IPS-15b (cell line): Measurements from ENCODE around the gene PIK3R1.
A peak's percentile ranks its signal among the peaks of the same experiment; 100 is the strongest.
"Not testable (repeated sequence)": the region's sequence is repeated elsewhere in the genome, so short reads cannot be mapped to it uniquely, and the experiment has no call there.

Source experiments
- H3K27me3 ChIP-seq: one replicate; pipeline ENCODE4 v1.6.1; 2013; ENCODE audit warnings: low read length; ENCODE audit not compliant: control insufficient read depth, insufficient read depth
- H3K36me3 ChIP-seq: one replicate; pipeline ENCODE4 v1.6.1; 2013; ENCODE audit warnings: low read length; ENCODE audit not compliant: control insufficient read depth, insufficient read depth
- H3K4me1 ChIP-seq: one replicate; pipeline ENCODE4 v1.6.1; 2013; ENCODE audit warnings: mild to moderate bottlenecking, low read length; ENCODE audit not compliant: control insufficient read depth, insufficient read depth
- H3K4me3 ChIP-seq: one replicate; pipeline ENCODE4 v1.5.1; 2013; ENCODE audit warnings: low read depth, low read length
- H3K9ac ChIP-seq: one replicate; pipeline ENCODE4 v1.6.1; 2013; ENCODE audit warnings: low read depth, mild to moderate bottlenecking, low read length
- H3K9me3 ChIP-seq: one replicate; pipeline ENCODE4 v1.6.1; 2013; ENCODE audit warnings: mild to moderate bottlenecking, low read length; ENCODE audit not compliant: control insufficient read depth, insufficient read depth

PIK3R1 gene

GRCh38 chr5:68196876-68197275 lies 18.7 kb upstream of the PIK3R1 start:
- H3K4me3 ChIP-seq = no peak overlapping the region
- no peaks in the 10 kb centered on the region for H3K9me3 ChIP-seq
- no peaks in the 10 kb centered on the region for H3K36me3 ChIP-seq
- H3K9ac ChIP-seq = no peak overlapping the region
- no peaks in the 10 kb centered on the region for H3K27me3 ChIP-seq
- H3K4me1 ChIP-seq = peaks cover 23% of the 10 kb centered on the region

GRCh38 chr5:68200288-68200687 lies 15.3 kb upstream of the PIK3R1 start:
- no peak overlapping the region for H3K9ac ChIP-seq
- H3K36me3 ChIP-seq = no peaks in the 10 kb centered on the region
- no peaks in the 10 kb centered on the region for H3K9me3 ChIP-seq
- no peaks in the 10 kb centered on the region for H3K27me3 ChIP-seq
- H3K4me1 ChIP-seq = no peaks in the 10 kb centered on the region
- no peak overlapping the region for H3K4me3 ChIP-seq

GRCh38 chr5:68210654-68211053 lies 4.9 kb upstream of the PIK3R1 start:
- H3K36me3 ChIP-seq, H3K4me1 ChIP-seq, H3K4me3 ChIP-seq, H3K9ac ChIP-seq: not testable (repeated sequence)
- Histone ChIP-seq H3K9me3 (peaks cover 11% of the 10 kb centered on the region), H3K27me3 (peaks cover 28% of the 10 kb centered on the region)

- H3K9ac ChIP-seq = no peak overlapping the region
- no peaks in the 10 kb centered on the region for H3K36me3 ChIP-seq
- peaks cover 11% of the 10 kb centered on the region for H3K9me3 ChIP-seq
- peaks cover 60% of the 10 kb centered on the region for H3K27me3 ChIP-seq
- H3K4me3 ChIP-seq = peak overlapping the region; percentile 67
- peaks cover 5% of the 10 kb centered on the region for H3K4me1 ChIP-seq
These were observed 911 bp upstream of the PIK3R1 start for GRCh38 chr5:68214482-68215207.

GRCh38 chr5:68215898-68216244 lies 315 bp downstream of the PIK3R1 start:
- Histone ChIP-seq H3K9me3 (peaks cover 3% of the 10 kb centered on the region), H3K27me3 (peaks cover 72% of the 10 kb centered on the region), H3K36me3 (no peaks in the 10 kb centered on the region), H3K4me3 (peak overlapping the region; percentile 67), H3K4me1 (peaks cover 5% of the 10 kb centered on the region), H3K9ac (no peak overlapping the region)

GRCh38 chr5:68216245-68217046 lies 890 bp downstream of the PIK3R1 start:
- Histone ChIP-seq H3K4me1 (peaks cover 5% of the 10 kb centered on the region), H3K9ac (no peak overlapping the region), H3K4me3 (peak overlapping the region; percentile 67), H3K36me3 (no peaks in the 10 kb centered on the region), H3K9me3 (no peaks in the 10 kb centered on the region), H3K27me3 (peaks cover 77% of the 10 kb centered on the region)

GRCh38 chr5:68217047-68217355 lies 1.4 kb downstream of the PIK3R1 start:
- no peaks in the 10 kb centered on the region for H3K9me3 ChIP-seq
- peak overlapping the region; percentile 67 for H3K4me3 ChIP-seq
- H3K27me3 ChIP-seq = peaks cover 78% of the 10 kb centered on the region
- H3K36me3 ChIP-seq = no peaks in the 10 kb centered on the region
- no peak overlapping the region for H3K9ac ChIP-seq
- peaks cover 5% of the 10 kb centered on the region for H3K4me1 ChIP-seq

GRCh38 chr5:68217528-68217927 lies 2.0 kb downstream of the PIK3R1 start:
- no peaks in the 10 kb centered on the region for H3K36me3 ChIP-seq
- H3K9me3 ChIP-seq = no peaks in the 10 kb centered on the region
- H3K4me1 ChIP-seq = peaks cover 5% of the 10 kb centered on the region
- H3K9ac ChIP-seq = no peak overlapping the region
- no peak overlapping the region for H3K4me3 ChIP-seq
- peaks cover 78% of the 10 kb centered on the region for H3K27me3 ChIP-seq

- Histone ChIP-seq H3K4me3 (no peak overlapping the region), H3K4me1 (peaks cover under 1% of the 10 kb centered on the region), H3K9ac (no peak overlapping the region), H3K9me3 (no peaks in the 10 kb centered on the region), H3K27me3 (peaks cover 66% of the 10 kb centered on the region), H3K36me3 (no peaks in the 10 kb centered on the region)
These were observed 3.7 kb downstream of the PIK3R1 start for GRCh38 chr5:68219161-68219816.

GRCh38 chr5:68220260-68220659 lies 4.7 kb downstream of the PIK3R1 start:
- H3K36me3 ChIP-seq = no peaks in the 10 kb centered on the region
- no peaks in the 10 kb centered on the region for H3K4me1 ChIP-seq
- H3K9me3 ChIP-seq = no peaks in the 10 kb centered on the region
- no peak overlapping the region for H3K9ac ChIP-seq
- H3K27me3 ChIP-seq = peaks cover 64% of the 10 kb centered on the region
- no peak overlapping the region for H3K4me3 ChIP-seq

- Histone ChIP-seq H3K36me3 (no peaks in the 10 kb centered on the region), H3K9ac (no peak overlapping the region), H3K9me3 (no peaks in the 10 kb centered on the region), H3K27me3 (peaks cover 67% of the 10 kb centered on the region), H3K4me1 (no peaks in the 10 kb centered on the region), H3K4me3 (no peak overlapping the region)
These were observed 5.4 kb downstream of the PIK3R1 start for GRCh38 chr5:68220914-68221313.

- H3K27me3 ChIP-seq = peaks cover 66% of the 10 kb centered on the region
- H3K9ac ChIP-seq = no peak overlapping the region
- no peaks in the 10 kb centered on the region for H3K9me3 ChIP-seq
- H3K36me3 ChIP-seq = no peaks in the 10 kb centered on the region
- no peaks in the 10 kb centered on the region for H3K4me1 ChIP-seq
- H3K4me3 ChIP-seq = no peak overlapping the region
These were observed 5.9 kb downstream of the PIK3R1 start for GRCh38 chr5:68221488-68221887.
